Trophoblast cell (in vitro differentiated cells and primary cell): ENCODE measurements around the gene ENTPD1.
A peak's percentile ranks its signal among the peaks of the same experiment; 100 is the strongest.

Source experiments
- DNase-seq, 2 donors: peaks; one replicate each; pipeline ENCODE4 v3.0.0-alpha.2; 2016
- H2AFZ ChIP-seq: 2 replicates; pipeline ENCODE4 v1.6.1; 2013; ENCODE audit warnings: low read length, moderate library complexity, mild to moderate bottlenecking; ENCODE audit not compliant: insufficient read depth, poor library complexity
- H2AK5ac ChIP-seq: 2 replicates; pipeline ENCODE4 v1.6.1; 2013; ENCODE audit warnings: mild to moderate bottlenecking, low read length
- H2BK120ac ChIP-seq: 2 replicates; pipeline ENCODE4 v1.6.1; 2013; ENCODE audit warnings: low read length, mild to moderate bottlenecking, moderate library complexity; ENCODE audit not compliant: insufficient read depth, poor library complexity
- H2BK12ac ChIP-seq: 2 replicates; pipeline ENCODE4 v1.6.1; 2013; ENCODE audit warnings: mild to moderate bottlenecking, low read length, moderate library complexity
- H2BK5ac ChIP-seq: 2 replicates; pipeline ENCODE4 v1.6.1; 2013; ENCODE audit warnings: low read length, low read depth, moderate library complexity, mild to moderate bottlenecking; ENCODE audit not compliant: poor library complexity
- H3K14ac ChIP-seq: 2 replicates; pipeline ENCODE4 v1.6.1; 2013; ENCODE audit warnings: mild to moderate bottlenecking, low read length
- H3K18ac ChIP-seq: 2 replicates; pipeline ENCODE4 v1.6.1; 2013; ENCODE audit warnings: mild to moderate bottlenecking, low read length
- H3K23ac ChIP-seq: 2 replicates; pipeline ENCODE4 v1.6.1; 2013; ENCODE audit warnings: low read length
- H3K27ac ChIP-seq: 2 replicates; pipeline ENCODE4 v1.5.1; 2013; ENCODE audit warnings: low read depth, mild to moderate bottlenecking, inconsistent platforms, low read length, moderate library complexity
- H3K27me3 ChIP-seq: 2 replicates; pipeline ENCODE4 v1.6.1; 2013; ENCODE audit warnings: inconsistent platforms, mild to moderate bottlenecking, low read length, moderate library complexity; ENCODE audit not compliant: insufficient read depth
- H3K36me3 ChIP-seq, 2 experiments: 1 replicate in 1 of 2; 2 replicates in 1 of 2; pipeline ENCODE4 v1.6.1; 2013; ENCODE audit warnings: low read length in 2 of 2, mild to moderate bottlenecking in 2 of 2, moderate library complexity in 1 of 2; ENCODE audit not compliant: insufficient read depth in 2 of 2, control insufficient read depth in 1 of 2
- H3K4ac ChIP-seq: 2 replicates; pipeline ENCODE4 v1.6.1; 2013; ENCODE audit warnings: low read depth, mild to moderate bottlenecking, low read length, moderate library complexity
- H3K4me1 ChIP-seq, 2 experiments: 1 replicate in 1 of 2; 2 replicates in 1 of 2; pipeline ENCODE4 v1.6.1; 2013; ENCODE audit warnings: low read length in 2 of 2, mild to moderate bottlenecking in 2 of 2, moderate library complexity in 1 of 2; ENCODE audit not compliant: insufficient read depth in 2 of 2, control insufficient read depth in 1 of 2
- H3K4me2 ChIP-seq: 2 replicates; pipeline ENCODE4 v1.6.1; 2013; ENCODE audit warnings: inconsistent platforms, mild to moderate bottlenecking, low read length, moderate library complexity
- H3K4me3 ChIP-seq: 2 replicates; pipeline ENCODE4 v1.5.1; 2013; ENCODE audit warnings: mild to moderate bottlenecking, low read depth, low read length, inconsistent platforms
- H3K79me1 ChIP-seq: one replicate; pipeline ENCODE4 v1.6.1; 2013; ENCODE audit warnings: low read length
- H3K79me2 ChIP-seq: 2 replicates; pipeline ENCODE4 v1.6.1; 2013; ENCODE audit warnings: low read length, mild to moderate bottlenecking; ENCODE audit not compliant: control insufficient read depth, insufficient read depth, poor library complexity
- H3K9ac ChIP-seq: 2 replicates; pipeline ENCODE4 v1.6.1; 2013; ENCODE audit warnings: mild to moderate bottlenecking, low read length
- H3K9me3 ChIP-seq: 2 replicates; pipeline ENCODE4 v1.6.1; 2013; ENCODE audit warnings: low read depth, mild to moderate bottlenecking, control low read depth, inconsistent platforms, low read length; ENCODE audit not compliant: insufficient read depth
- H4K12ac ChIP-seq: 2 replicates; pipeline ENCODE4 v1.6.1; 2013; ENCODE audit warnings: low read depth, mild to moderate bottlenecking, low read length, moderate library complexity
- H4K8ac ChIP-seq: 2 replicates; pipeline ENCODE4 v1.6.1; 2013; ENCODE audit warnings: low read depth, mild to moderate bottlenecking, low read length, moderate library complexity
- H4K91ac ChIP-seq: one replicate; pipeline ENCODE4 v1.6.1; 2013; ENCODE audit warnings: low read depth, mild to moderate bottlenecking, low read length, moderate library complexity
- WGBS: extraction: QIAGEN DNeasy Blood & Tissue Kit; methylation state at CpG from one replicate; pipeline ENCODE4 v1.1.7; 2013; ENCODE audit warnings: missing lambda C conversion rate; ENCODE audit not compliant: insufficient read length, insufficient coverage; ENCODE audit errors: extremely low coverage; 5-methylcytosine and 5-hydroxymethylcytosine counted together

The ENTPD1 gene

DNA sequence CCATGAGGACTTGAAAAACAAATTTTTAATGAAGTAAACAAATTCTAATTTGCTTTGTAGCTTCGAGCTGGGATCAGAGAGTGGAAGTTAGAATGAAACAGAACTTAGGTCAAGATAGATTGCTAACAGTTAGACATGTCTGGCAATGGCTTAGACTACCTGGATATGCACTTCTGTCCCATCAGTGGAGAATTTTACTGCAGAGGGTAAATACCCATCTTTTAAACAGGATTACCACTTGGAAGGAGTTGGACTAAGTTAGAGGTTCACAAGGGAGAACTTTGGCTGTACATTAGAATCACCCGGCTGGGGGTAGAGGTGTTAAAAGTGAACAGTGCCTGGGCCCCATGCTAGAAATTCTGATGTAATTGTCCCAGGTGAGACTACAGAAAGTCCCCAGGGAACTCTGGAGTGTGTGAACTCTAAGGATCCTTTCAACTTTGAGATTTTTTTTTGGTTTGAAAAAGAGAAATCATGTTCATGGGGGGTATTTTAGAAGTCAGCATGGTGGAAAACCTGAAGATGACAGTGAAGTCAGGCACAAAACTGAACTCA, 35.5 kb downstream of the ENTPD1 start:
- H3K4me2 ChIP-seq = no peak overlapping the region
- no peak overlapping the region for H2AK5ac ChIP-seq
- no peak overlapping the region for H4K8ac ChIP-seq
- no peak overlapping the region for H3K14ac ChIP-seq
- no peak overlapping the region for H2BK5ac ChIP-seq
- H3K9me3 ChIP-seq = no peaks in the 10 kb centered on the region
- H3K9ac ChIP-seq = no peak overlapping the region
- WGBS = no CpG with 5 or more reads among the region's 2 CpGs
- H2AFZ ChIP-seq = no peak overlapping the region
- H3K36me3 ChIP-seq = no peaks in the 10 kb centered on the region
- no peak overlapping the region for H3K18ac ChIP-seq
- H3K79me1 ChIP-seq = no peaks in the 10 kb centered on the region
- H3K79me2 ChIP-seq = no peaks in the 10 kb centered on the region
- H3K27ac ChIP-seq = no peak overlapping the region
- no peak overlapping the region for H3K4me3 ChIP-seq
- DNase-seq = no peak
- H3K4me1 ChIP-seq = peaks cover 0 to 3% of the 10 kb centered on the region in 2 experiments
- no peak overlapping the region for H2BK120ac ChIP-seq
- no peak overlapping the region for H3K4ac ChIP-seq
- H4K91ac ChIP-seq = no peak overlapping the region
- H3K27me3 ChIP-seq = no peaks in the 10 kb centered on the region
- no peak overlapping the region for H4K12ac ChIP-seq
- H2BK12ac ChIP-seq = no peak overlapping the region
- no peak overlapping the region for H3K23ac ChIP-seq

DNA sequence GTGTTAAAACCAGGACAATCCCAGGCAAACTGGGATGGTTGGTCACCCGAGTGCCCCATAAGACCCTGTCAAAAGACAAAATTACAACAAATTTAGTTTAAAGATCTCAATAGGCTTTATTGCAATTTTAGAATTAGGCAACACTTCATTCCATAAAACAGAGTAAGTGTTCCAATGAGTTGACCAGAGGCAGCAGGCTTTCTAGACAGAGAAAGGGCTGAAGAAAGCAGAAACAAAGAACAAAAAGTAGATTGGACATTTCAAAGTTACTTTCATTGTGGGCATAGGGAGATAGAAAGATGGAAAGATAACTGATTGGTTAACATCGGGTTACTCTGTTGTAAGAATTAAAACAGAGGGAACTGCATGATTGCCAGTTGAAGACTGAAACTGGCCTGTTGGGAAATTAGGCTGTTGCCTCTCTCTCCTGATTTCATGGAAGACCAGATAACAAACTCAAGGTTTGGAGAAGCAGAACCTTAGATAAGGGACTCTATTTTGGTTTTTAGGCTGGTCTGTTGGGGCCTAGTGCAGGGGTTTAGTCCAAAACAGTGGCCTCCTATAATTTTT, 36.3 kb downstream of the ENTPD1 start:
- no peak overlapping the region for H3K27ac ChIP-seq
- H2BK5ac ChIP-seq = no peak overlapping the region
- H3K36me3 ChIP-seq = no peaks in the 10 kb centered on the region
- no CpG with 5 or more reads among the region's 2 CpGs for WGBS
- no peaks in the 10 kb centered on the region for H3K79me1 ChIP-seq
- no peak overlapping the region for H3K4me3 ChIP-seq
- no peak overlapping the region for H2BK12ac ChIP-seq
- H3K18ac ChIP-seq = no peak overlapping the region
- no peak overlapping the region for H3K4me2 ChIP-seq
- no peak overlapping the region for H3K23ac ChIP-seq
- H3K14ac ChIP-seq = no peak overlapping the region
- H3K9me3 ChIP-seq = no peaks in the 10 kb centered on the region
- H3K9ac ChIP-seq = no peak overlapping the region
- H2AFZ ChIP-seq = no peak overlapping the region
- H3K79me2 ChIP-seq = no peaks in the 10 kb centered on the region
- H3K27me3 ChIP-seq = no peaks in the 10 kb centered on the region
- H2BK120ac ChIP-seq = peak overlapping the region; percentile 13
- no peak overlapping the region for H4K12ac ChIP-seq
- DNase-seq = peak in 1 of 2 donors; percentile 38
- no peak overlapping the region for H2AK5ac ChIP-seq
- H4K8ac ChIP-seq = peak overlapping the region; percentile 29
- peaks cover 0 to 3% of the 10 kb centered on the region in 2 experiments for H3K4me1 ChIP-seq
- no peak overlapping the region for H3K4ac ChIP-seq
- no peak overlapping the region for H4K91ac ChIP-seq

DNA sequence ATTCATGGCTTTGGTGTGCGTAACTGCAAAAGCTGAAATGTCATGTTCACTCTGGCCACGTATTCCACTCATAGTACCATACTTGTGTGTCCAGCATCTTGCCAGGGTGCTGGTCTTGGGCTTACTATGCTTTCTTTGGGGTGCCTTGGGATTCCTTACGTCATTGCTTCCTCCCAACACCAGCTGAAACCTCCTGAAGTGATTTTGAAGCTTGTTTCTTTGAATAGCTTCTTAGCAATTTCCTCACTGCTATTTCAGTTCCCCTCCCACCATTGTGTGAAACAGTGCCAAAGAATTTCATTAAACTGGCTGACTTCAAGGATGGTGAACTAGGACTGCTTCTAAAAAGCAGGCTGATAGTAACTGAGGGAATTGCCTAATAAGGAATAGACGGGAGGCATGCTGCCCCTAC, 36.9 kb downstream of the ENTPD1 start:
- H3K4me3 ChIP-seq = no peak overlapping the region
- H2BK12ac ChIP-seq = no peak overlapping the region
- no peak overlapping the region for H3K4ac ChIP-seq
- H4K12ac ChIP-seq = no peak overlapping the region
- peak overlapping the region; percentile 13 for H2BK120ac ChIP-seq
- peak overlapping the region; percentile 19 for H3K27ac ChIP-seq
- no peak overlapping the region for H3K18ac ChIP-seq
- H2AFZ ChIP-seq = no peak overlapping the region
- H3K4me1 ChIP-seq = peaks cover 0 to 3% of the 10 kb centered on the region in 2 experiments
- no peaks in the 10 kb centered on the region for H3K79me1 ChIP-seq
- H3K9me3 ChIP-seq = no peaks in the 10 kb centered on the region
- no CpG with 5 or more reads among the region's 4 CpGs for WGBS
- no peak overlapping the region for H2BK5ac ChIP-seq
- H3K14ac ChIP-seq = peak overlapping the region; percentile 42
- peak; percentile 15 to 68 for DNase-seq
- no peaks in the 10 kb centered on the region for H3K36me3 ChIP-seq
- H3K4me2 ChIP-seq = no peak overlapping the region
- H3K79me2 ChIP-seq = no peaks in the 10 kb centered on the region
- no peak overlapping the region for H3K9ac ChIP-seq
- H3K23ac ChIP-seq = no peak overlapping the region
- H4K91ac ChIP-seq = no peak overlapping the region
- H3K27me3 ChIP-seq = no peaks in the 10 kb centered on the region
- peak overlapping the region; percentile 29 for H4K8ac ChIP-seq
- no peak overlapping the region for H2AK5ac ChIP-seq

DNA sequence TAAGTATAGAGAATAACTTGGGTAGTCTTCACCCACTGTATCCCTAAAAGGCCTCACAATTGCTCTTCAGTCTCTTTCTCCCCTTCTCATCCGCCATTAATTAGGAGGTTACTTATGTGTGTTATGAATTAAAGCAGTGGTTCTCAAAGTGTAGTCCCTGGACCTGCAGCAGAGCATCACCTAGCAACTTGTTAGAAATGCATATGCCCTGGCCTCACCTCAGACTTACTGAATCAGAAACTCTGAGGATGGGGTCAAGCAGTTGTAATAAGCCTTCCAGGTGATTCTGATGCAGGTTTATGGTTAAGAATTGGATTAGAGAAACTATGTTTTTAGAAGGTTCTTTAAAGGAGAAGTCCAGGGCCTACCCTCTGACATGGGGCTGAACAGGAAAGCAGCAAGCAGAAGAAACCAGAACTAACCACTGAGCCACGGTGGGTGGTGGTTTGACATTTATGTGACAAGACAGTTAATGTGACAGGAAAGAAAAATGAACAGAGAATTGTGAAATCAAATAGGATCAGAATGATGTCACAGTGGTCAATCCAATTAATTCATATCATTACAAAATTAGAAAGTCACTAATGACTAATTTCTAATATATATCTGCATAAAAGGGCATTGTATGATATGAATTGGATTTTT, 37.6 kb downstream of the ENTPD1 start:
- no peaks in the 10 kb centered on the region for H3K27me3 ChIP-seq
- H3K27ac ChIP-seq = no peak overlapping the region
- no peak overlapping the region for H2BK120ac ChIP-seq
- H3K18ac ChIP-seq = no peak overlapping the region
- peaks cover 0 to 5% of the 10 kb centered on the region in 2 experiments for H3K4me1 ChIP-seq
- H3K14ac ChIP-seq = no peak overlapping the region
- WGBS = no CpG with 5 or more reads among the region's 2 CpGs
- H3K9ac ChIP-seq = no peak overlapping the region
- no peaks in the 10 kb centered on the region for H3K79me2 ChIP-seq
- H4K12ac ChIP-seq = no peak overlapping the region
- H2BK5ac ChIP-seq = no peak overlapping the region
- H3K4me3 ChIP-seq = no peak overlapping the region
- no peak overlapping the region for H3K4ac ChIP-seq
- no peaks in the 10 kb centered on the region for H3K9me3 ChIP-seq
- DNase-seq = no peak
- no peak overlapping the region for H4K8ac ChIP-seq
- no peak overlapping the region for H2BK12ac ChIP-seq
- no peaks in the 10 kb centered on the region for H3K79me1 ChIP-seq
- H4K91ac ChIP-seq = peak overlapping the region; percentile 20
- no peak overlapping the region for H2AFZ ChIP-seq
- H3K4me2 ChIP-seq = no peak overlapping the region
- no peaks in the 10 kb centered on the region for H3K36me3 ChIP-seq
- no peak overlapping the region for H3K23ac ChIP-seq
- H2AK5ac ChIP-seq = no peak overlapping the region
